AG09319 (cell line): ENCODE results near the gene PRCD.

Experiments used
- DNase-seq: peaks from one replicate; pipeline ENCODE4 v3.0.0-alpha.2; 2010; ENCODE audit warnings: low read depth; ENCODE audit errors: extremely low read depth
- TF ChIP-seq, protein P1 (sequence below): IDR thresholded peaks from 2 replicates; pipeline ENCODE4 v1.5.1; 2011; ENCODE audit warnings: low read depth, mild to moderate bottlenecking, inconsistent platforms, low read length, moderate library complexity

The PRCD gene

DNA sequence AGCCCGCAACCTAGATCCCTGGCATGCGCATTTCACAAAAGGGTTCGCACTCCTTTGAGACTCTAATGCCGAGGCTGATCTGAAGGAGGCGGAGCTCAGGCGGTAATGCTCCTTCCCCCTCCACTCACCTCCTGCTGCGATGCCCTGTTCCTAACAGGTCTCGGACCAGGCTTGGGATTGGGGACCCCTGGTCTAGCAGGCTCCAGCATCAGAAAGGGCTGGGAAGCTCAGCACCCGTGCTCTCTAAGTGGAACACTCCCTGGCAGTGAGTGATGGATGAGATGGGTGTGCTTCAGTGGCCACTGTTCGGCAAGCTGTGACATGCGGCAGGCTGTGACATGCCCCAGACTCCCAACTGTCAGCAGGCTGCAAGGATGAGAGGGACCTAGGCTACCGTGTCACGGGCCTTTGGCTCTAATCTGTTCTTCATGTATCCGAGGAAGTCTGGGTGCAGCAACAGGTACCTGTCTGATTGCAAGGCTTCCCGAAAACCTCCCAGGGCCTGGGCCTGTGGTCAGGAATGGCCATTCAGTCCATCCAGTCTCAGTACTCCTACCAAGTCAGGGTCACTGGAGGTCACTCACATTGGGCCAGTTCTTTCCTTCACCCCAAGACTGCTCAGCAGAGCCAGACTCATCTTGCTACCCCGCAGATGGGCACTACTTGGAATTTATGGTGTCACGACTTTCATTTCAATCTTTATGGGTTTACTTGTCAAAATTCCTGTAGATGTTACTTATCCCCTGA is 47.1 kb downstream of the PRCD start:
- TF ChIP-seq, protein P1, sequence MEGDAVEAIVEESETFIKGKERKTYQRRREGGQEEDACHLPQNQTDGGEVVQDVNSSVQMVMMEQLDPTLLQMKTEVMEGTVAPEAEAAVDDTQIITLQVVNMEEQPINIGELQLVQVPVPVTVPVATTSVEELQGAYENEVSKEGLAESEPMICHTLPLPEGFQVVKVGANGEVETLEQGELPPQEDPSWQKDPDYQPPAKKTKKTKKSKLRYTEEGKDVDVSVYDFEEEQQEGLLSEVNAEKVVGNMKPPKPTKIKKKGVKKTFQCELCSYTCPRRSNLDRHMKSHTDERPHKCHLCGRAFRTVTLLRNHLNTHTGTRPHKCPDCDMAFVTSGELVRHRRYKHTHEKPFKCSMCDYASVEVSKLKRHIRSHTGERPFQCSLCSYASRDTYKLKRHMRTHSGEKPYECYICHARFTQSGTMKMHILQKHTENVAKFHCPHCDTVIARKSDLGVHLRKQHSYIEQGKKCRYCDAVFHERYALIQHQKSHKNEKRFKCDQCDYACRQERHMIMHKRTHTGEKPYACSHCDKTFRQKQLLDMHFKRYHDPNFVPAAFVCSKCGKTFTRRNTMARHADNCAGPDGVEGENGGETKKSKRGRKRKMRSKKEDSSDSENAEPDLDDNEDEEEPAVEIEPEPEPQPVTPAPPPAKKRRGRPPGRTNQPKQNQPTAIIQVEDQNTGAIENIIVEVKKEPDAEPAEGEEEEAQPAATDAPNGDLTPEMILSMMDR = no peak
- no peak for DNase-seq

DNA sequence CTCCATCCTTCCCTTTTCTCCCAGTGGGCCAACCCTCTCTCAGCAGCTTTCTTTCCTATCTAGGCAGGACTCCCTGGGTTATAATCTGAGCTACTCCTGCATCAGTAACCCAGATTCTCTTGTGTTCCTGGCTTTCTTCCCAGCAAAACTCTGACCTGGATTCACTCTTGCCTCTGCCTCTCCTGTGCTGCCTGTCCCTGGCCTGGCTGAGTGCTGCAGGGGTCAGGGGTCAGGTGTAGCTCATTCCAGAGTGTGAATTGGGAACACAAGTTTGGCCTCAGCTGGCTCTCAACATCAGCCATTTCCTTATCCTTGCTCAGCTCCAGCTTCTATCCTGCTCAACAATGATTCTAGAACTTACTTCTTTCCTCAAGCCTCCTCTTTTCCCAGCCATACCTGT is 48.3 kb downstream of the PRCD start:
- DNase-seq = no peak
- TF ChIP-seq, protein P1 = no peak

DNA sequence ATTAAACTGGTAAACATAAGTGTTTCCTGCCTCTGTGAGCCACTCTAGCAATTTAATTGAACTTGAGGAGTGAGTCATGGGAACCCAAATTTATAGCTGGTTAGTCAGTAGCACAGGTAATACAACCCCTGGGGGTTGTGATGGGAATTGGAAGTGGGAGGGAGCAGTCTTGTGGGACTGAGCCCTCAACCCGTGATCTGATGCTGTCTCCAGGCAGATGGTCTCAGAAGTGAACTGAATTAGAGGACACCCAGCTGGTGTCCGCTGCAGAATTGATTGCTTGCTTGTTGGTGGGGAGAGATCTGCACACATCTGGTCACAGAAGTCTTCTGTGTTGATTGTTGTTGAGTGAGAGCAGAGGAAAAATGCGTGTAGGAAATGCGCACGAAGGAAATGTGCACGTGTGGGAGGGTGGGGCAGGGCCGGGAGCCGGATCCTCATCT is 53.6 kb downstream of the PRCD start:
- no peak for DNase-seq
- TF ChIP-seq, protein P1 = no peak

DNA sequence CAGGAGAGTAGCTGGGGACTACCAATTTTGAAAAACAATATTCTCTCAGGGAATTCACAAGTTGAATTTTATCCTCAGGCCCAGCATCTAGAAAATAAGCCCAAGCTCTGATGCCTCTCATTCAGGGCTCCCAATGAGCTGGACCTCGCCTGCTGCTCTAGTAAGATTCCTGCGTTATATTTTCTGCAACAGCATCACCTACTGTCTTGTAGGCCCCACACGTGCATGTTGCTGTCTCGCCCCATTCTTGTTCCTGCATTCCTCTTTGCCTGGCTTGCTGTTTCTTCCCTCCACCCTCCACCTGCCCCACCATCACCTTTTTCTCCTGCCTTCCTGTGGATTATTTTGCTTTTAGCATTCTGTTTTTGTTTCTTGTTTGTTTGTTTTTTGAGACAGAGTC is 54.1 kb downstream of the PRCD start:
- TF ChIP-seq, protein P1 = no peak
- no peak for DNase-seq

DNA sequence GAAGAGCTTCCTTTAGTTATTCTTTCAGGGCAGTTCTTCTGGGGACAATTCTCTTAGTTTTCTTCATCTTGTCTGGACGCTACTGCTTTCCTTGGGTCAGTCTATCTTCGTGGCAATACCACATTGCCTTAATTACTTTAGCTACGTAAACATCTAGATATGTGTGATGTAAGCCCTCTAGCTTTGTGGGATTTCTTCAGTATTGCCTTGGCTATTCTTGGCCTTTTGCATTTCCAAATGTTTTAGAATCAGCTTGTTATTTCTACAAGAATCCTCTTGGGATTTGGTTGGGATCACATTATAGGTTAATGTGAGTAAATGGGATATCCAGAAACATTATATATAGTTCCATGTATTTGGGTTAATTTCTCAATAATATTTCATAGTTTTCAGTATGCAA is 54.8 kb downstream of the PRCD start:
- DNase-seq = no peak
- TF ChIP-seq, protein P1 = no peak
